Epithelial cell of esophagus (primary cell): ENCODE measurements around the gene JOSD2.

ENCODE experiments used
- DNase-seq: peaks from one replicate; pipeline ENCODE4 v3.0.0; 2010; ENCODE audit warnings: low read depth
- H3K4me3 ChIP-seq: 2 replicates; pipeline ENCODE4 v1.5.1; 2011; ENCODE audit warnings: mild to moderate bottlenecking, low read length, control low read depth
- CTCF ChIP-seq: IDR thresholded peaks from 2 replicates; pipeline ENCODE4 v1.5.1; 2011; ENCODE audit warnings: low read depth, mild to moderate bottlenecking, low read length, control low read depth, inconsistent platforms; ENCODE audit not compliant: insufficient read depth; ENCODE audit errors: missing control alignments

The JOSD2 gene

GRCh38 chr19:50518091-50519005 lies 7.4 kb upstream of the JOSD2 start:
- TF ChIP-seq CTCF = no peak
- no peak for DNase-seq
- no peak overlapping the region for H3K4me3 ChIP-seq

GRCh38 chr19:50517704-50518075 lies 6.7 kb upstream of the JOSD2 start:
- no peak for DNase-seq
- H3K4me3 ChIP-seq = no peak overlapping the region
- TF ChIP-seq CTCF = no peak

DNA sequence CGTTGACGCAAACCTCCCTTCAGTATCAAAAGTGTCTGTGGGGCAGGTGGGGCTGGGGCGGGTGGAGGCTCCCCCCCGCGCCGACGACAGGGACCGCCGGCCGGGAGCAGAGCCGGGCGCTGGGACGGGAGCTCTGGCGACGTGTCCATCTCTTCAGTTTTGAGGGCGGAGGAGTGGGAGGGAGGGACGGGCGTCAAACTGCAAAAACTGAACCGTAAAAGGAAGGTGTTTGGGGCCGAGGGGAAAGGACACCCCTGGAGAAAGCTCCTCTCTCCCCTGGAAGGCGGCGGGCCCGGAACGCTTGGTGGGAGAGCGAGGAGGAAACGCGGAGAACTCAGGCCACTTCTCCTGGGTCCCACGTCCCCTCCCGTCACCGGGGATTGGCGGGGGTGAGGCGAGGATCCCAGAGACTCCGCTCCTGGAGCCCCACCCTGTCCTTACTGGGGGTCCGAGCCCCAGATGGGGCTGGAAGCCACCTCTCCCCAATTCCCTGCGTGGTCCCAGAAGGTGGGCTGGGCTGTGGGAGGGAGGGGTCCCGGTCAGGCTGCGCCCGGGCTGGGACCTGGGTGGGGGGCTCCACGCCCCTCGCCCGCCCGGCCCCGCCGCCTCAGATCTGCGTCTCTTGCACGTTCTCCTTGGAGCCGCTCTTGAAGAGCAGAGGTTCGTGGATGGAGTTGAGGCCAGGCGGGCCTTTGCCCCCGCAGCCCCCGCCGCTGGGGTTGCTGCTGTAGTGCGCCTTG lies 6.1 kb upstream of the JOSD2 start:
- H3K4me3 ChIP-seq = no peak overlapping the region
- no peak for DNase-seq
- no peak for TF ChIP-seq CTCF

- H3K4me3 ChIP-seq = no peak overlapping the region
- TF ChIP-seq CTCF = no peak
- no peak for DNase-seq
Observed at GRCh38 chr19:50516456-50516855, 5.5 kb upstream of the JOSD2 start.

- no peak overlapping the region for H3K4me3 ChIP-seq
- TF ChIP-seq CTCF = no peak
- DNase-seq = no peak
Observed at GRCh38 chr19:50515168-50515561, 4.2 kb upstream of the JOSD2 start.

- no peak for TF ChIP-seq CTCF
- DNase-seq = no peak
- no peak overlapping the region for H3K4me3 ChIP-seq
Observed at GRCh38 chr19:50514346-50515167, 3.6 kb upstream of the JOSD2 start.
